Measurements from ENCODE around the gene CSMD2. TPM values are rescaled to one million over a fixed set of nuclear protein-coding genes. Genes with fewer than 3 reads are reported as not detected.

The CSMD2 gene
- total RNA-seq, 1 experiment from 2014 or later, result 0.22 TPM

DNA sequence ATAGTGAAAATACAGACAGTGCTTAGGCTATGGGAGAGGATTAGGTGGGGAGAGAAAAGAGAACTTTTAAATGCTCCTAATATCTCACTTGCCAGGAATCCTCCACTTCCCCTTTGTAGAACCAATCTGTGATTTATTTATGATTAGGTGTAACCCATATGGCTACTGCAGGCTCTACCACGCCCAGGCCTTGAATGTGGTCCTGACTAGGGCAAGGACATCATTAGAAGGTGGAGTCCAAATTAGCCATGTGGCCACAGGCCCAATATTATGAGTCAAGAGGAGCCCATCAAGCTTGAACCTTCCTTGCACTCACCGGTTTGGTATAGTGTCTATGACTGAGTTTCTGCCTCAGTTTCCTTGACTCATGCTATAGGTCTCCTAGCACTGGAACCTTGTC, 159.7 kb downstream of the CSMD2 start:
- Histone ChIP-seq H3K4me2 (ENCODE audit: low read length) (no peak overlapping the region), H4K20me1 (ENCODE audit: insufficient read depth) (no peaks in the 10 kb centered on the region), H3K9ac (ENCODE audit: low read length) (no peak overlapping the region), H3K9me2 (ENCODE audit: insufficient read depth) (no peaks in the 10 kb centered on the region), H3K4me3 (replicated peaks in 1 of 2; ENCODE audit: low read depth in 1 of 2, low read length in 2 of 2) (no peak overlapping the region), H2AFZ (ENCODE audit: low read depth, low read length, poor library complexity, severe bottlenecking) (no peak overlapping the region), H3K79me2 (ENCODE audit: insufficient read depth, low read length) (no peaks in the 10 kb centered on the region), H3K9me3 (ENCODE audit: control insufficient read depth in 1 of 2, insufficient read depth in 1 of 2, low read depth in 1 of 2, low read length in 2 of 2) (no peaks in the 10 kb centered on the region), H3K27me3 (ENCODE audit: insufficient read depth, low read length) (peaks cover 16% of the 10 kb centered on the region; the same call in 1 of the 2 replicates), H3K27ac (ENCODE audit: low read depth, low read length) (no peak overlapping the region), H3K4me1 (ENCODE audit: control insufficient read depth in 1 of 2, insufficient read depth in 2 of 2, low read length in 2 of 2) (no peaks in the 10 kb centered on the region), H3K36me3 (ENCODE audit: control insufficient read depth in 1 of 2, insufficient read depth in 2 of 2, low read length in 2 of 2) (no peaks in the 10 kb centered on the region)
- intact Hi-C loops (cut with micrococcal nuclease), result no loop called here
- ChIA-PET RAD21 (ENCODE audit: low non-redundant PET in 1 of 2, low total read pairs in 2 of 2, uncharacterized antibody in 2 of 2, unreplicated experiment in 2 of 2) (no interaction called here), POLR2A (no interaction called here), CTCF (no interaction called here)
- ATAC-seq (no peak), DNase-seq (ENCODE audit: low read depth, low spot score) (no peak)
- TF ChIP-seq CBX3 (IDR thresholded peaks at IDR 0.05; ENCODE audit: low read depth) (no peak), EGR1 (IDR thresholded peaks at IDR 0.05; ENCODE audit: low read depth) (no peak)
- BruUV-seq (replicated peaks), result no TSS peak

DNA sequence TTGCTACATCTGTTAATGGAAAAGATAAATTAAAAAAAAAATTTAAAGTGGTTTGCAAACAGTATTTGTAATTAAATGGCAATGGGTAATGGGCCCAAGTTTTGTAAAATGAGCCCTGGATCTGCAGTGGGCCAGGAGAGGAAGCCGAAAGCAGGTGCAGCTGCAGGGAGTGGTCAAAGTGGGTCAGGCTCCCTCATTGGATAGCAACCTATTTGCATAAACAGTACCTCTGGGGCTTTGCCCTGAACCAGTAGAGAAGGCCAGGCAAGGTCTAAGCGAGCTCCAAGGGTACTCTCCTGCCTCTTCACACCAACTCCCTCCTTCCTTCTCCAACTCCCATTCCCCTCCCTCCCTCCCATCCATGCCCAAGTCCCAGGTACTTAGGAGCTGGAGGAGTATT, 162.2 kb downstream of the CSMD2 start:
- H2AFZ ChIP-seq (ENCODE audit: low read depth, low read length, poor library complexity, severe bottlenecking), result no peak overlapping the region
- BruUV-seq (replicated peaks), result no TSS peak
- ChIA-PET RAD21 (ENCODE audit: low non-redundant PET in 1 of 2, low total read pairs in 2 of 2, uncharacterized antibody in 2 of 2, unreplicated experiment in 2 of 2) (no interaction called here), POLR2A (no interaction called here), CTCF (interaction anchor here (2.7 kb wide), 1 partner anchor 11 kb away, joined by 12 read pairs; no protein-coding TSS in a partner anchor)
- peaks cover 28% of the 10 kb centered on the region for H3K27me3 ChIP-seq (ENCODE audit: insufficient read depth, low read length)
- DNase-seq (ENCODE audit: low read depth, low spot score) (no peak), ATAC-seq (no peak)
- no peaks in the 10 kb centered on the region for H3K79me2 ChIP-seq (ENCODE audit: insufficient read depth, low read length)
- H3K9me3 ChIP-seq (ENCODE audit: control insufficient read depth in 1 of 2, insufficient read depth in 1 of 2, low read depth in 1 of 2, low read length in 2 of 2), result no peaks in the 10 kb centered on the region
- no peak overlapping the region for H3K27ac ChIP-seq (ENCODE audit: low read depth, low read length)
- H3K4me3 ChIP-seq (replicated peaks in 1 of 2; ENCODE audit: low read depth in 1 of 2, low read length in 2 of 2), result no peak overlapping the region
- no peaks in the 10 kb centered on the region for H3K4me1 ChIP-seq (ENCODE audit: control insufficient read depth in 1 of 2, insufficient read depth in 2 of 2, low read length in 2 of 2)
- intact Hi-C loops (cut with micrococcal nuclease), result no loop called here
- no peaks in the 10 kb centered on the region for H3K9me2 ChIP-seq (ENCODE audit: insufficient read depth)
- no peaks in the 10 kb centered on the region for H4K20me1 ChIP-seq (ENCODE audit: insufficient read depth)
- TF ChIP-seq ZNF274 (IDR thresholded peaks at IDR 0.05; ENCODE audit: low read depth, low read length), result no peak
- no peak for TF ChIP-seq RAD21 (IDR thresholded peaks at IDR 0.05; ENCODE audit: low read depth)
- TF ChIP-seq CEBPB (IDR thresholded peaks at IDR 0.05; ENCODE audit: low read depth), result no peak
- no peak for TF ChIP-seq SRF (IDR thresholded peaks at IDR 0.05; ENCODE audit: low read depth)
- TF ChIP-seq SIN3A (IDR thresholded peaks at IDR 0.05; ENCODE audit: low read depth), result no peak
- TF ChIP-seq, protein P1, sequence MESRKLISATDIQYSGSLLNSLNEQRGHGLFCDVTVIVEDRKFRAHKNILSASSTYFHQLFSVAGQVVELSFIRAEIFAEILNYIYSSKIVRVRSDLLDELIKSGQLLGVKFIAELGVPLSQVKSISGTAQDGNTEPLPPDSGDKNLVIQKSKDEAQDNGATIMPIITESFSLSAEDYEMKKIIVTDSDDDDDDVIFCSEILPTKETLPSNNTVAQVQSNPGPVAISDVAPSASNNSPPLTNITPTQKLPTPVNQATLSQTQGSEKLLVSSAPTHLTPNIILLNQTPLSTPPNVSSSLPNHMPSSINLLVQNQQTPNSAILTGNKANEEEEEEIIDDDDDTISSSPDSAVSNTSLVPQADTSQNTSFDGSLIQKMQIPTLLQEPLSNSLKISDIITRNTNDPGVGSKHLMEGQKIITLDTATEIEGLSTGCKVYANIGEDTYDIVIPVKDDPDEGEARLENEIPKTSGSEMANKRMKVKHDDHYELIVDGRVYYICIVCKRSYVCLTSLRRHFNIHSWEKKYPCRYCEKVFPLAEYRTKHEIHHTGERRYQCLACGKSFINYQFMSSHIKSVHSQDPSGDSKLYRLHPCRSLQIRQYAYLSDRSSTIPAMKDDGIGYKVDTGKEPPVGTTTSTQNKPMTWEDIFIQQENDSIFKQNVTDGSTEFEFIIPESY (IDR thresholded peaks at IDR 0.05; ENCODE audit: extremely low read depth, insufficient replicate concordance, low read length), result no peak
- no peak for TF ChIP-seq EZH2 (IDR thresholded peaks at IDR 0.05)
- no peak for TF ChIP-seq POLR2A (IDR thresholded peaks at IDR 0.05; ENCODE audit: borderline replicate concordance, extremely low read depth, insufficient read depth, insufficient read length)
- no peak for TF ChIP-seq ZFX (IDR thresholded peaks at IDR 0.05)
- no peak for TF ChIP-seq EGR1 (IDR thresholded peaks at IDR 0.05; ENCODE audit: low read depth)
- TF ChIP-seq TCF7L2 (IDR thresholded peaks at IDR 0.05; ENCODE audit: borderline replicate concordance, extremely low read depth, insufficient read depth, insufficient read length), result no peak
- TF ChIP-seq CBX3 (IDR thresholded peaks at IDR 0.05; ENCODE audit: low read depth), result no peak
- TF ChIP-seq SP1 (IDR thresholded peaks at IDR 0.05; ENCODE audit: low read depth), result no peak
- no peak for TF ChIP-seq FOSL1 (IDR thresholded peaks at IDR 0.05; ENCODE audit: low read depth)
- TF ChIP-seq POLR2AphosphoS5 (IDR thresholded peaks at IDR 0.05; ENCODE audit: low read depth, low read length), result no peak
- no peak for TF ChIP-seq ELF1 (IDR thresholded peaks at IDR 0.05; ENCODE audit: borderline replicate concordance, low read depth)
- TF ChIP-seq, protein P2, sequence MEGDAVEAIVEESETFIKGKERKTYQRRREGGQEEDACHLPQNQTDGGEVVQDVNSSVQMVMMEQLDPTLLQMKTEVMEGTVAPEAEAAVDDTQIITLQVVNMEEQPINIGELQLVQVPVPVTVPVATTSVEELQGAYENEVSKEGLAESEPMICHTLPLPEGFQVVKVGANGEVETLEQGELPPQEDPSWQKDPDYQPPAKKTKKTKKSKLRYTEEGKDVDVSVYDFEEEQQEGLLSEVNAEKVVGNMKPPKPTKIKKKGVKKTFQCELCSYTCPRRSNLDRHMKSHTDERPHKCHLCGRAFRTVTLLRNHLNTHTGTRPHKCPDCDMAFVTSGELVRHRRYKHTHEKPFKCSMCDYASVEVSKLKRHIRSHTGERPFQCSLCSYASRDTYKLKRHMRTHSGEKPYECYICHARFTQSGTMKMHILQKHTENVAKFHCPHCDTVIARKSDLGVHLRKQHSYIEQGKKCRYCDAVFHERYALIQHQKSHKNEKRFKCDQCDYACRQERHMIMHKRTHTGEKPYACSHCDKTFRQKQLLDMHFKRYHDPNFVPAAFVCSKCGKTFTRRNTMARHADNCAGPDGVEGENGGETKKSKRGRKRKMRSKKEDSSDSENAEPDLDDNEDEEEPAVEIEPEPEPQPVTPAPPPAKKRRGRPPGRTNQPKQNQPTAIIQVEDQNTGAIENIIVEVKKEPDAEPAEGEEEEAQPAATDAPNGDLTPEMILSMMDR (IDR thresholded peaks at IDR 0.05 in 2 of 3, conservative IDR thresholded peaks at IDR 0.05 in 1 of 3; ENCODE audit: borderline replicate concordance in 1 of 3, insufficient read depth in 1 of 3, low read depth in 2 of 3, low read length in 2 of 3), result no peak
- no peak for TF ChIP-seq JUND (IDR thresholded peaks at IDR 0.05)
- TF ChIP-seq EZH2phosphoT487 (IDR thresholded peaks at IDR 0.05; ENCODE audit: borderline replicate concordance), result no peak
- no peak overlapping the region for H3K9ac ChIP-seq (ENCODE audit: low read length)
- H3K36me3 ChIP-seq (ENCODE audit: control insufficient read depth in 1 of 2, insufficient read depth in 2 of 2, low read length in 2 of 2), result no peaks in the 10 kb centered on the region
- H3K4me2 ChIP-seq (ENCODE audit: low read length), result no peak overlapping the region
